ENCODE data around the gene C1orf210.

The C1orf210 gene

DNA sequence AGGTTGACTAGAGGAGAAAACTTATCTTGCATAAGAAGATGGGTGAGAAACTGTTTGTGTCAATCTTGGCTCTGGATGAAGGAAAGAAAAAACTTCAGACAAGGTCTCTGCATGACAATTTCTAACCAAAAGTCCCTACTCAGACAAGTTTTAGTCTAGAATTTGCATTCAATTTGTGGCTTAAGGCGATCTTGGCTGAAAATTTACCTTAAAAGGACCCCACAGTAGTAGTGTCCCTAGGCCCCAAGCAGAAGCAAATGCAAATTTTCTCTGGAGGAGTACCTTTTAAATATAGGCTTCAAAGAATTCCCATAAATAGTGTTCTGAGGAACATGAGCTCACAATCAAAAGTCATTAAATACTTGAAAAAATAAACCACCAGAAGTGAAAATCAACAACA, 33.2 kb downstream of the C1orf210 start:
- peaks cover 10% of the 10 kb centered on the region for H3K27me3 Mint-ChIP-seq (ENCODE audit: low read depth)

GRCh38 chr1:43251024-43251423, 34.4 kb downstream of the C1orf210 start:
- Mint-ChIP-seq H3K27ac (no peak overlapping the region), H3K9me3 (peaks cover 27% of the 10 kb centered on the region), H3K4me1 (no peaks in the 10 kb centered on the region), H3K4me3 (no peak overlapping the region), H3K36me3 (ENCODE audit: low read depth) (peaks cover 4% of the 10 kb centered on the region), H3K27me3 (ENCODE audit: low read depth) (peaks cover 10% of the 10 kb centered on the region)
- TF ChIP-seq, protein P1, sequence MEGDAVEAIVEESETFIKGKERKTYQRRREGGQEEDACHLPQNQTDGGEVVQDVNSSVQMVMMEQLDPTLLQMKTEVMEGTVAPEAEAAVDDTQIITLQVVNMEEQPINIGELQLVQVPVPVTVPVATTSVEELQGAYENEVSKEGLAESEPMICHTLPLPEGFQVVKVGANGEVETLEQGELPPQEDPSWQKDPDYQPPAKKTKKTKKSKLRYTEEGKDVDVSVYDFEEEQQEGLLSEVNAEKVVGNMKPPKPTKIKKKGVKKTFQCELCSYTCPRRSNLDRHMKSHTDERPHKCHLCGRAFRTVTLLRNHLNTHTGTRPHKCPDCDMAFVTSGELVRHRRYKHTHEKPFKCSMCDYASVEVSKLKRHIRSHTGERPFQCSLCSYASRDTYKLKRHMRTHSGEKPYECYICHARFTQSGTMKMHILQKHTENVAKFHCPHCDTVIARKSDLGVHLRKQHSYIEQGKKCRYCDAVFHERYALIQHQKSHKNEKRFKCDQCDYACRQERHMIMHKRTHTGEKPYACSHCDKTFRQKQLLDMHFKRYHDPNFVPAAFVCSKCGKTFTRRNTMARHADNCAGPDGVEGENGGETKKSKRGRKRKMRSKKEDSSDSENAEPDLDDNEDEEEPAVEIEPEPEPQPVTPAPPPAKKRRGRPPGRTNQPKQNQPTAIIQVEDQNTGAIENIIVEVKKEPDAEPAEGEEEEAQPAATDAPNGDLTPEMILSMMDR (IDR thresholded peaks at IDR 0.05; ENCODE audit: unreplicated experiment in 3 of 3) = no peak

More for the DNA sequence above, 33.2 kb downstream of the C1orf210 start:
- Mint-ChIP-seq H3K27ac (no peak overlapping the region), H3K36me3 (ENCODE audit: low read depth) (peaks cover under 1% of the 10 kb centered on the region), H3K9me3 (peaks cover 19% of the 10 kb centered on the region), H3K4me1 (no peaks in the 10 kb centered on the region), H3K4me3 (no peak overlapping the region)
- TF ChIP-seq, protein P1 (IDR thresholded peaks at IDR 0.05; ENCODE audit: unreplicated experiment in 3 of 3) = no peak

- H3K4me1 Mint-ChIP-seq = no peaks in the 10 kb centered on the region
- TF ChIP-seq, protein P1 (IDR thresholded peaks at IDR 0.05; ENCODE audit: unreplicated experiment in 3 of 3) = no peak
Measured at GRCh38 chr1:43250351-43250761, 35.0 kb downstream of the C1orf210 start.

GRCh38 chr1:43247256-43247921, 38.0 kb downstream of the C1orf210 start:
- H3K4me1 Mint-ChIP-seq = no peaks in the 10 kb centered on the region
- no peaks in the 10 kb centered on the region for H3K27me3 Mint-ChIP-seq (ENCODE audit: low read depth)
- no peak overlapping the region for H3K27ac Mint-ChIP-seq
- TF ChIP-seq, protein P1 (IDR thresholded peaks at IDR 0.05; ENCODE audit: unreplicated experiment in 3 of 3) = no peak
- no peak overlapping the region for H3K4me3 Mint-ChIP-seq
- peaks cover 4% of the 10 kb centered on the region for H3K36me3 Mint-ChIP-seq (ENCODE audit: low read depth)
- peaks cover 30% of the 10 kb centered on the region for H3K9me3 Mint-ChIP-seq

More at GRCh38 chr1:43250351-43250761, 35.0 kb downstream of the C1orf210 start:
- Mint-ChIP-seq H3K9me3 (peaks cover 30% of the 10 kb centered on the region), H3K4me3 (no peak overlapping the region), H3K27ac (no peak overlapping the region), H3K27me3 (ENCODE audit: low read depth) (peaks cover 10% of the 10 kb centered on the region), H3K36me3 (ENCODE audit: low read depth) (peaks cover 4% of the 10 kb centered on the region)

GRCh38 chr1:43246466-43247213, 38.7 kb downstream of the C1orf210 start:
- TF ChIP-seq, protein P1 (IDR thresholded peaks at IDR 0.05; ENCODE audit: unreplicated experiment in 3 of 3) = no peak
- H3K4me3 Mint-ChIP-seq = no peak overlapping the region
- H3K4me1 Mint-ChIP-seq = no peaks in the 10 kb centered on the region
- peaks cover 30% of the 10 kb centered on the region for H3K9me3 Mint-ChIP-seq
- H3K36me3 Mint-ChIP-seq (ENCODE audit: low read depth) = peaks cover 4% of the 10 kb centered on the region
- no peaks in the 10 kb centered on the region for H3K27me3 Mint-ChIP-seq (ENCODE audit: low read depth)
- no peak overlapping the region for H3K27ac Mint-ChIP-seq

All from nephron (organoid).